Measurements from ENCODE around the gene ERGIC2.
"Not testable (repeated sequence)": the region's sequence is repeated elsewhere in the genome, so short reads cannot be mapped to it uniquely, and the experiment has no call there.

Gene ERGIC2

DNA sequence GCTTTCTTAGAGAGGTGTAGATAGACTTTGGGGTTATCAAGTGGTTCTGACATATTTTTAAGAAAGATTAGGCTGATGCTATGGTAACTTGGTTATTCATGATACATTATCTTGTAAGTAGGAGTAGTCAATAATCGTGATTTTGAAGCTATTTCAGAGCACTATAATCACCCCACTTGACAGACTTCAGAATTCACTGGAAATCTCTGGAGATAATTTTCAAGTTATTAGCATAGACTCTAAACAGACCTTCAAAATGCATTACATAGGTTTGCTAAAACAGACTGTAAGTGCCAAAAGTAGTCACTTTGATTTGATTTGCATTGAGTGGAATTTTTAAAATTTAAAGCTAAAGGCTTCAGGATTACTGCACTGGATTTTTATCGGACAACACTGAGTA is 74.3 kb downstream of the ERGIC2 start:
- no peak for FAIRE-seq

DNA sequence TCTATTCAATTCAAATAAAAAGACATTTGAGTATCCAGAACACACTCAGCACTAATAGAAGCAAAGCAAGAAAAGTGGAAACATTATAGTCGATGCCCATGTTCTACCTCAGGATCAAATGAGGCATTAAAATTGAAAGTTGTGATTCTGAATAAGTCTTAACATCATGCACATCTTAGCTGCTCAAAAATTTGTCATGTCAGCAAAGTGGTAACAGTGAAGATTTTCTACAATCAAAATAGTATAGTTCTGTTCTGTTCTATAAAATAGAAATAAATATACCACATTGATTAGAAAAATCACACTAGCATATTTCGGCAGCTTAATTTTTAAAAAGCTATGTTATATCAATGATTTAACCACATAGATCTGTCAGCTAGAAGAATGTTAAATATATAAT is 74.7 kb downstream of the ERGIC2 start:
- FAIRE-seq = no peak
- no peak for DNase-seq (ENCODE audit: extremely low spot score, insufficient read length, low read depth)

More for the DNA sequence above, 74.3 kb downstream of the ERGIC2 start:
- no peak for DNase-seq (ENCODE audit: extremely low spot score, insufficient read length, low read depth)

DNA sequence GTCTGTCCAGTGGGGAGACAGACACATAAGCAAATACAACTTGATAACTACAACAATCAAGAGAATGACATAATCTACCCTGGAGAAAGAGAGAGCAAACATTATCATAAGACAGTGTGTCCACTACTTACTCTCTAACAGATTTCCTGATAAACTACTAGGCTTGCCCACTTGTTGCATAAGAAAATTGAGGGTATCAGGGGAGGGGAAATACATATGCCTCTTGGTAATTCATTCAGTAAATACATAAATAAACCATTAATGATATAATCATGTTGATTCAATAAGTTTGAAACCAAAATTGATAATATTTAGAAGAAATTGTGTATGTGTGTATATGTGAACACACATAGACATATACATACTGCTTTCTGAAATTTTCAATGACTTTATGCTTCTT is 76.6 kb downstream of the ERGIC2 start:
- FAIRE-seq = no peak

DNA sequence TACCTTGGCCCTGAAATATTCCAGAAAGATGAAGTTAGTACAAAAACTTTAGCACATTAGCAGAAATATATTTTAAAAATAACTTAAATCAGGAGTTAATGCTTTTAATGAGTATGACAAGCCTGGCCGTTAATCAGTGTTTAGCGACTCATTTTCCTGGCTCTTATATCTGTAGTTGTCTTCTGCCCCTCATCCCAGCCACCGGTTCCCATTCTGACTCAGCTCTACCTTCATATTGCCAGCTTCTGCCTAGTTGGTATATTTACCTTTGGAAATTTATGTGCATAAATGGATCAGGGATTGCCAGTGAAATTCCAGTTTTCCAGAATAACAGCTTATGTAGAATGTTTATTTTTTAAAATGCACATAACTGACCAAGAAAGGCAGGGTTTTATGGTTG is 79.9 kb downstream of the ERGIC2 start:
- FAIRE-seq = no peak
- DNase-seq (ENCODE audit: extremely low spot score, insufficient read length, low read depth) = no peak

More for the DNA sequence above, 76.6 kb downstream of the ERGIC2 start:
- no peak for DNase-seq (ENCODE audit: extremely low spot score, insufficient read length, low read depth)

DNA sequence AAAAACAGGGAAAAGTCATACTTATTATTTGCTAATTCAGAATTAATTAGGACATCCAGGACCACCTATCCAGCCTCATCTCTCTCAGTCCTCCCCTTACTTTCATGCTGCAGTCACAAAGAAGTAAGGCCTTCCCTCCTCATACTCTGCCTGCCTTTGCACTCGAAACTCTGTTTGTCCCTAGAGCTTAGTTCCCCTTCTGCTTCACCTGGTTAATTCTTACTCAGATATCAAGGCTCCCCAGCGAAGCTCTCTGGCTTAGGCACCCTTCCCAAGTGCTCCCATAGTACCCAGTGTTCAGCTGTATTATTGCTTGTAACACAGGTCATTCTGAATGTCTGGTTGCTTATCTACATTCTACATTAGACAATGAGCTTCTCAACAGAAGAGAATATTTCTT is 81.3 kb downstream of the ERGIC2 start:
- no peak for FAIRE-seq
- DNase-seq (ENCODE audit: extremely low spot score, insufficient read length, low read depth) = no peak

DNA sequence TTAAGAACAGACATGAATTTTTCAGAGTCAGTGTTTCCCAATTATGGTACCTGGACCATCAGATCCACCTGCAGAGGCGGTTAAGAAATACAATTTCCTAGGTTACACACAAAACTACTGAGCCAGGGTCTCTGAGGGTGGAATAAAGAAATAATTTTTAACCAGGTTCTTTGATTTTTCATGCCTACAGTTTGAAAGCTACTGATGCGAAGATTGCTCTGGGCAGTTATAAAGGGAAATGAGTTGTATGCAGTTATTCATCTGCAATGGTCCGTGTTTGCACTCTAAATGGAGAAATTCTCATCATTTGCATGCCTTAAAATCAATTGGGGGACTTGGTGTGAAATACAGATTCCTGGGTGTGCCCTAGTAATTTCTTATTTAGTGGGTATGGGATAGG is 89.7 kb downstream of the ERGIC2 start:
- FAIRE-seq (no peak), DNase-seq (ENCODE audit: extremely low spot score, insufficient read length, low read depth) (no peak)

DNA sequence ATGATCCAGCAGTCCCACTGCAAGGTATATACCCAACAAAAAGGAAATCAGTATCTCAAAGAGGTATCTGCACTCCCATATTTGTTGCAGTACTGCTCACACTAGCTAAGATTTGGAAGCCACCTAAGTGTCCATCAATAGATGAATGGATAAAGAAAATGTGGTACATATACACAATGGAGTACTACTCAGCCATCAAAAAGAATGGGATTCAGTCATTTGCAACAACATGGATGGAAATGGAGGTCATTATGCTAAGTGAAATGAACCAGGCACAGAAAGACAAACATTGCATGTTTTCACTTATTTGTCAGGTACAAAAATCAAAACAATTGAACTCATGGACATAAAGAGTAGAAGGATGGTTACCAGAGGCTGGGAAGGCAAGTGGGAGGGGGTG is 90.5 kb downstream of the ERGIC2 start:
- not testable (repeated sequence) for FAIRE-seq; DNase-seq (ENCODE audit: extremely low spot score, insufficient read length, low read depth)

DNA sequence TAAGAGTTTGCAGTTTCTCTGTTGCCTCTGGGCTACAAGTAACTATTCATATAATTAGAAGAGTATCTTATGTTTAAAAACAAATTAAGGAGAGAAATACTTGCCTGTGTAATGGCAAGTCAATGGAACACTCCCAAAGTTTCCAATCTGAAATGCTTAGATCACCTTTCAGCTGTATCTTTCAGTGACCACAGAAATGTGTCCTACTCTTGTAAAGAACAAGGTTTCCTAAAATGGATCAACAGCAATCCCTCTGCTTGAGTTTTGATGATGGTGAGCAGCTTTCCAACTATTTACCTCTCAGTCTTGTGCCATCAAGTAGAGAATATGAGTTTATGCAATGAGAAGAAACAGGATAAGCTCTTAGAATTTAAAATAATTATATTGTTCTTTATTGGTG is 92.9 kb downstream of the ERGIC2 start:
- DNase-seq (ENCODE audit: extremely low spot score, insufficient read length, low read depth) (no peak), FAIRE-seq (no peak)

DNA sequence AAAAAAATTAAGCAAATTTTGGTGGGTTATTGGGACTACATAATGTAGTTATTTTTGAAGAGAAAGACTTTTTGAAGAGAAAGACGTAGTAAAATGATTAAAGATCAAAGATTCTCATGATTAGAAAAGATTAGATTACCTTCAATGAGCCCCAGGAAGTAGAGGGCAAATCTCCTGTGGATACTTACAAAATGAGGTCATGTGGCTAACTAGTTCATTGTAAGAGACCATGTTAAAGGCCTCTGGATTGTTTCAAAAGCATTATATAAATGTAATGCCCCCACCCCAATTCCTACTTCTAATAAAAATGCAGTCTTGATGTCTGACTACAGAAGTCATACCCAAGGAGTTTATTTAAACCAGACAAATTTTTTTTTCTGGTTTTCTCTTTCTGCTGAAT is 93.3 kb downstream of the ERGIC2 start:
- FAIRE-seq (no peak), DNase-seq (ENCODE audit: extremely low spot score, insufficient read length, low read depth) (no peak)

Data from GM18507 (cell line).